ENCODE data around the gene FLNB. TPM values are rescaled to one million over a fixed set of nuclear protein-coding genes. Genes with fewer than 3 reads are reported as not detected.

Gene FLNB
- polyA plus RNA-seq, 4 donors = 137 to 335 (median 205) TPM

- Histone ChIP-seq H3K36me3 (ENCODE audit: control insufficient read depth in 3 of 3, insufficient read depth in 2 of 3, low read depth in 1 of 3, low read length in 3 of 3) (no peaks in the 10 kb centered on the region), H3K27ac (ENCODE audit: low read depth in 1 of 3, low read length in 2 of 3) (no peak overlapping the region), H3K4me3 (ENCODE audit: low read depth in 1 of 3, low read length in 3 of 3) (no peak overlapping the region), H3K27me3 (ENCODE audit: control insufficient read depth in 3 of 3, insufficient read depth in 3 of 3, low read length in 3 of 3) (no peaks in the 10 kb centered on the region), H3K9me3 (ENCODE audit: control insufficient read depth in 2 of 2, insufficient read depth in 1 of 2, low read depth in 1 of 2, low read length in 1 of 2) (peaks cover 0 to 4% of the 10 kb centered on the region in 2 donors), H3K4me1 (ENCODE audit: control insufficient read depth in 3 of 3, insufficient read depth in 2 of 3, low read depth in 1 of 3, low read length in 2 of 3) (peaks cover 0 to 4% (median 3%) of the 10 kb centered on the region in 3 donors)
- FAIRE-seq (no peak), DNase-seq (no peak)
- 95 to 98% (median 96%) methylated on average over 4 of the region's 4 CpGs for WGBS, 3 donors
These were observed 195.3 kb downstream of the FLNB start for GRCh38 chr3:58203541-58203940.

- 86 to 91% (median 89%) methylated on average over 4 of the region's 4 CpGs for WGBS, 3 donors
- no peak for FAIRE-seq
These were observed 196.5 kb downstream of the FLNB start for GRCh38 chr3:58204720-58205119.

GRCh38 chr3:58205981-58206380 is 197.8 kb downstream of the FLNB start:
- Histone ChIP-seq H3K36me3 (ENCODE audit: control insufficient read depth in 3 of 3, insufficient read depth in 2 of 3, low read depth in 1 of 3, low read length in 3 of 3) (no peaks in the 10 kb centered on the region), H3K27ac (ENCODE audit: low read depth in 1 of 3, low read length in 2 of 3) (no peak overlapping the region)
- no peak for FAIRE-seq

More at GRCh38 chr3:58204720-58205119, 196.5 kb downstream of the FLNB start:
- H3K27me3 ChIP-seq (ENCODE audit: control insufficient read depth in 3 of 3, insufficient read depth in 3 of 3, low read length in 3 of 3) = peaks cover 0 to 2% (median 0%) of the 10 kb centered on the region in 3 donors
- no peak overlapping the region for H3K4me3 ChIP-seq (ENCODE audit: low read depth in 1 of 3, low read length in 3 of 3)
- H3K36me3 ChIP-seq (ENCODE audit: control insufficient read depth in 3 of 3, insufficient read depth in 2 of 3, low read depth in 1 of 3, low read length in 3 of 3) = no peaks in the 10 kb centered on the region
- H3K27ac ChIP-seq (ENCODE audit: low read depth in 1 of 3, low read length in 2 of 3) = no peak overlapping the region
- DNase-seq = no peak
- H3K4me1 ChIP-seq (ENCODE audit: control insufficient read depth in 3 of 3, insufficient read depth in 2 of 3, low read depth in 1 of 3, low read length in 2 of 3) = peaks cover 0 to 4% (median 0%) of the 10 kb centered on the region in 3 donors
- peaks cover 0 to 4% of the 10 kb centered on the region in 2 donors for H3K9me3 ChIP-seq (ENCODE audit: control insufficient read depth in 2 of 2, insufficient read depth in 1 of 2, low read depth in 1 of 2, low read length in 1 of 2)

GRCh38 chr3:58206406-58207011 is 198.3 kb downstream of the FLNB start:
- no peak overlapping the region for H3K4me3 ChIP-seq (ENCODE audit: low read depth in 1 of 3, low read length in 3 of 3)
- DNase-seq (no peak), FAIRE-seq (no peak)
- no peaks in the 10 kb centered on the region for H3K36me3 ChIP-seq (ENCODE audit: control insufficient read depth in 3 of 3, insufficient read depth in 2 of 3, low read depth in 1 of 3, low read length in 3 of 3)
- H3K9me3 ChIP-seq (ENCODE audit: control insufficient read depth in 2 of 2, insufficient read depth in 1 of 2, low read depth in 1 of 2, low read length in 1 of 2) = peaks cover 0 to 3% of the 10 kb centered on the region in 2 donors
- peaks cover 0 to 4% (median 0%) of the 10 kb centered on the region in 3 donors for H3K4me1 ChIP-seq (ENCODE audit: control insufficient read depth in 3 of 3, insufficient read depth in 2 of 3, low read depth in 1 of 3, low read length in 2 of 3)
- 84 to 88% (median 86%) methylated on average over 5 of the region's 5 CpGs for WGBS, 3 donors
- H3K27me3 ChIP-seq (ENCODE audit: control insufficient read depth in 3 of 3, insufficient read depth in 3 of 3, low read length in 3 of 3) = peaks cover 0 to 2% (median 0%) of the 10 kb centered on the region in 3 donors
- H3K27ac ChIP-seq (ENCODE audit: low read depth in 1 of 3, low read length in 2 of 3) = no peak overlapping the region

More at GRCh38 chr3:58205981-58206380, 197.8 kb downstream of the FLNB start:
- Histone ChIP-seq H3K4me3 (ENCODE audit: low read depth in 1 of 3, low read length in 3 of 3) (no peak overlapping the region), H3K27me3 (ENCODE audit: control insufficient read depth in 3 of 3, insufficient read depth in 3 of 3, low read length in 3 of 3) (peaks cover 0 to 2% (median 0%) of the 10 kb centered on the region in 3 donors), H3K9me3 (ENCODE audit: control insufficient read depth in 2 of 2, insufficient read depth in 1 of 2, low read depth in 1 of 2, low read length in 1 of 2) (peaks cover 0 to 4% of the 10 kb centered on the region in 2 donors), H3K4me1 (ENCODE audit: control insufficient read depth in 3 of 3, insufficient read depth in 2 of 3, low read depth in 1 of 3, low read length in 2 of 3) (peaks cover 0 to 4% (median 0%) of the 10 kb centered on the region in 3 donors)
- 53 to 76% (median 62%) methylated on average over 4 of the region's 4 CpGs for WGBS, 3 donors
- DNase-seq = no peak

- H3K27me3 ChIP-seq (ENCODE audit: control insufficient read depth in 3 of 3, insufficient read depth in 3 of 3, low read length in 3 of 3) = peaks cover 0 to 2% (median 0%) of the 10 kb centered on the region in 3 donors
- H3K4me3 ChIP-seq (ENCODE audit: low read depth in 1 of 3, low read length in 3 of 3) = no peak overlapping the region
- no peak for DNase-seq
- no peaks in the 10 kb centered on the region for H3K9me3 ChIP-seq (ENCODE audit: control insufficient read depth in 2 of 2, insufficient read depth in 1 of 2, low read depth in 1 of 2, low read length in 1 of 2)
- peaks cover 0 to 4% (median 0%) of the 10 kb centered on the region in 3 donors for H3K4me1 ChIP-seq (ENCODE audit: control insufficient read depth in 3 of 3, insufficient read depth in 2 of 3, low read depth in 1 of 3, low read length in 2 of 3)
- no peak overlapping the region for H3K27ac ChIP-seq (ENCODE audit: low read depth in 1 of 3, low read length in 2 of 3)
- WGBS, 3 donors = 84 to 93% (median 86%) methylated on average over 4 of the region's 4 CpGs
- H3K36me3 ChIP-seq (ENCODE audit: control insufficient read depth in 3 of 3, insufficient read depth in 2 of 3, low read depth in 1 of 3, low read length in 3 of 3) = no peaks in the 10 kb centered on the region
- no peak for FAIRE-seq
These were observed 199.7 kb downstream of the FLNB start for GRCh38 chr3:58207954-58208353.

GRCh38 chr3:58209933-58210332 is 201.7 kb downstream of the FLNB start:
- Histone ChIP-seq H3K27ac (ENCODE audit: low read depth in 1 of 3, low read length in 2 of 3) (no peak overlapping the region), H3K9me3 (ENCODE audit: control insufficient read depth in 2 of 2, insufficient read depth in 1 of 2, low read depth in 1 of 2, low read length in 1 of 2) (no peaks in the 10 kb centered on the region), H3K4me1 (ENCODE audit: control insufficient read depth in 3 of 3, insufficient read depth in 2 of 3, low read depth in 1 of 3, low read length in 2 of 3) (peaks cover 0 to 5% (median 0%) of the 10 kb centered on the region in 3 donors), H3K36me3 (ENCODE audit: control insufficient read depth in 3 of 3, insufficient read depth in 2 of 3, low read depth in 1 of 3, low read length in 3 of 3) (no peaks in the 10 kb centered on the region), H3K27me3 (ENCODE audit: control insufficient read depth in 3 of 3, insufficient read depth in 3 of 3, low read length in 3 of 3) (peaks cover 0 to 2% (median 0%) of the 10 kb centered on the region in 3 donors), H3K4me3 (ENCODE audit: low read depth in 1 of 3, low read length in 3 of 3) (no peak overlapping the region)
- DNase-seq (no peak), FAIRE-seq (no peak)
- WGBS, 3 donors = 68 to 74% (median 72%) methylated on average over 3 of the region's 3 CpGs

- no peaks in the 10 kb centered on the region for H3K36me3 ChIP-seq (ENCODE audit: control insufficient read depth in 3 of 3, insufficient read depth in 2 of 3, low read depth in 1 of 3, low read length in 3 of 3)
- no peaks in the 10 kb centered on the region for H3K9me3 ChIP-seq (ENCODE audit: control insufficient read depth in 2 of 2, insufficient read depth in 1 of 2, low read depth in 1 of 2, low read length in 1 of 2)
- H3K27ac ChIP-seq (ENCODE audit: low read depth in 1 of 3, low read length in 2 of 3) = no peak within 1 kb of the TSS
- H3K4me3 ChIP-seq (ENCODE audit: low read depth in 1 of 3, low read length in 3 of 3) = no peak within 1 kb of the TSS
- H3K27me3 ChIP-seq (ENCODE audit: control insufficient read depth in 3 of 3, insufficient read depth in 3 of 3, low read length in 3 of 3) = peaks cover 0 to 2% (median 0%) of the 10 kb centered on the region in 3 donors
- 73 to 77% (median 77%) methylated on average over 14 of the region's 14 CpGs for WGBS, 3 donors
- DNase-seq = no peak
- FAIRE-seq = no peak
- H3K4me1 ChIP-seq (ENCODE audit: control insufficient read depth in 3 of 3, insufficient read depth in 2 of 3, low read depth in 1 of 3, low read length in 2 of 3) = peaks cover 0 to 6% (median 0%) of the 10 kb centered on the region in 3 donors
These were observed 202.7 kb downstream of the FLNB start, which contains the start of gene DNASE1L3 for GRCh38 chr3:58210761-58211460. TSS of gene DNASE1L3 (minus strand) at chr3:58210972. CDS start at chr3:58210906, 66 bp downstream.

GRCh38 chr3:58214484-58215316 is 206.5 kb downstream of the FLNB start:
- Histone ChIP-seq H3K4me1 (ENCODE audit: control insufficient read depth in 3 of 3, insufficient read depth in 2 of 3, low read depth in 1 of 3, low read length in 2 of 3) (peaks cover 0 to 7% (median 2%) of the 10 kb centered on the region in 3 donors), H3K27ac (ENCODE audit: low read depth in 1 of 3, low read length in 2 of 3) (peak overlapping the region in 1 of 3 donors; percentile 17), H3K9me3 (ENCODE audit: control insufficient read depth in 2 of 2, insufficient read depth in 1 of 2, low read depth in 1 of 2, low read length in 1 of 2) (no peaks in the 10 kb centered on the region), H3K4me3 (ENCODE audit: low read depth in 1 of 3, low read length in 3 of 3) (no peak overlapping the region), H3K36me3 (ENCODE audit: control insufficient read depth in 3 of 3, insufficient read depth in 2 of 3, low read depth in 1 of 3, low read length in 3 of 3) (no peaks in the 10 kb centered on the region), H3K27me3 (ENCODE audit: control insufficient read depth in 3 of 3, insufficient read depth in 3 of 3, low read length in 3 of 3) (no peaks in the 10 kb centered on the region)
- no peak for FAIRE-seq
- DNase-seq = peak in 1 of 2 donors; percentile 45
- 53 to 63% (median 61%) methylated on average over 7 of the region's 7 CpGs for WGBS, 3 donors
